BLaER1 (cell line): Measurements from ENCODE around the gene CORT.
"Not testable (repeated sequence)": the region's sequence is repeated elsewhere in the genome, so short reads cannot be mapped to it uniquely, and the experiment has no call there.

ENCODE experiments used
- H3K27ac ChIP-seq: shearing (Covaris generic); formaldehyde crosslinking; 2 replicates; pipeline ENCODE4 v1.8.1; 2022
- H3K27me3 ChIP-seq: shearing (Covaris generic); formaldehyde crosslinking; 2 replicates; pipeline ENCODE4 v1.8.1; 2022
- H3K36me3 ChIP-seq: shearing (Covaris generic); formaldehyde crosslinking; 2 replicates; pipeline ENCODE4 v1.8.1; 2022
- H3K4me1 ChIP-seq: shearing (Covaris generic); formaldehyde crosslinking; 2 replicates; pipeline ENCODE4 v1.8.1; 2022
- H3K4me2 ChIP-seq: shearing (Covaris generic); formaldehyde crosslinking; 2 replicates; pipeline ENCODE4 v1.8.1; 2022
- H3K4me3 ChIP-seq: shearing (Covaris generic); formaldehyde crosslinking; 2 replicates; pipeline ENCODE4 v1.8.1; 2022
- H3K9ac ChIP-seq: shearing (Covaris generic); formaldehyde crosslinking; 2 replicates; pipeline ENCODE4 v1.8.1; 2022
- H3K9me3 ChIP-seq: shearing (Covaris generic); formaldehyde crosslinking; 2 replicates; pipeline ENCODE4 v1.8.1; 2022
- H4K20me1 ChIP-seq: shearing (Covaris generic); formaldehyde crosslinking; 2 replicates; pipeline ENCODE4 v1.8.1; 2022
- Cebpa-rat ChIP-seq: shearing (Covaris generic); IDR thresholded peaks from 2 replicates; pipeline ENCODE4 v1.8.1; 2022

CORT gene, protein sequence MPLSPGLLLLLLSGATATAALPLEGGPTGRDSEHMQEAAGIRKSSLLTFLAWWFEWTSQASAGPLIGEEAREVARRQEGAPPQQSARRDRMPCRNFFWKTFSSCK

DNA sequence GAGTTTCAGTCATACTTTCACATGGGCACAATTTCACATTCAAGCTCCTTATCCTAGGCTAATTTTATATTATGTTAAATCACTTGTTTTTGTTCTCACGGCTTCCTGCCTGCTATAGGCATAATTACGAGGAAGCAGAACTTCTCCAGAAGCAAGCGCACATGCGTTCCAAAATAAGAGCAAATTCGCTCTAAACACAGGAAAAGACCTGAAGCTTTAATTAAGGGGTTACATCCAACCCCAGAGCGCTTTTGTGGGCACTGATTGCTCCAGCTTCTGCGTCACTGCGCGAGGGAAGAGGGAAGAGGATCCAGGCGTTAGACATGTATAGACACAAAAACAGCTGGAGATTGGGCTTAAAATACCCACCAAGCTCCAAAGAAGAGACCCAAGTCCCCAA is at the start of gene CORT:
Gene CORT (plus strand): TSS at position 281 of the 400 bp plus-strand sequence. CDS start 193 bp downstream, outside the sequence.
- Histone ChIP-seq H3K4me2 (no peak within 1 kb of the TSS), H3K4me1 (no peaks in the 10 kb centered on the region), H3K9me3 (no peaks in the 10 kb centered on the region), H4K20me1 (no peaks in the 10 kb centered on the region), H3K4me3 (no peak within 1 kb of the TSS), H3K27me3 (no peaks in the 10 kb centered on the region), H3K27ac (no peak within 1 kb of the TSS), H3K36me3 (peaks cover 41% of the 10 kb centered on the region; the same call in 1 of the 2 replicates), H3K9ac (no peak within 1 kb of the TSS)
- TF ChIP-seq Cebpa-rat = no peak

DNA sequence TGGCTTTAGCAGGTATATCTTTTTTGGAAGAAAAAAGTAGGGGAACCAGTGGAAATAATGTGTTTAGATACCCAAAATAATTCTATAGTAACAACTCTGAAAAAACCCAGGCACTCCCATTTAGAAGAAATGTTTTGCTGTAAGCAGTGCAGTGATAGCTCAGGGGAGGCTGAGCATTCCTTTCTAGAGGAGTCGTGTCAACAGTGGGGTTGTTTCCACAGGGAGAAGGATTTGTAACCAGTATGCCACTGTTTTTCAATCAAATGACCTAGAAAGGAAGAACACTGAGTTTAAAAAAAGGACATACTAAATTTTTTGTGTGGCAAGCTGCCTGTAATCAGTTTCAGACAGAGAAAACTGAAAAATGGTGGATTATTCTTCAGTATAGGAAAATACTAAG is 48.5 kb upstream of the CORT start:
- Histone ChIP-seq H3K36me3 (peaks cover 59% of the 10 kb centered on the region), H3K4me3 (no peak overlapping the region), H4K20me1 (peaks cover 35% of the 10 kb centered on the region), H3K27me3 (no peaks in the 10 kb centered on the region), H3K4me2 (peak overlapping the region; percentile 98; the same call in 1 of the 2 replicates), H3K9ac (no peak overlapping the region; the same call in 1 of the 2 replicates), H3K4me1 (peaks cover 26% of the 10 kb centered on the region), H3K9me3 (no peaks in the 10 kb centered on the region), H3K27ac (no peak overlapping the region)
- no peak for TF ChIP-seq Cebpa-rat

DNA sequence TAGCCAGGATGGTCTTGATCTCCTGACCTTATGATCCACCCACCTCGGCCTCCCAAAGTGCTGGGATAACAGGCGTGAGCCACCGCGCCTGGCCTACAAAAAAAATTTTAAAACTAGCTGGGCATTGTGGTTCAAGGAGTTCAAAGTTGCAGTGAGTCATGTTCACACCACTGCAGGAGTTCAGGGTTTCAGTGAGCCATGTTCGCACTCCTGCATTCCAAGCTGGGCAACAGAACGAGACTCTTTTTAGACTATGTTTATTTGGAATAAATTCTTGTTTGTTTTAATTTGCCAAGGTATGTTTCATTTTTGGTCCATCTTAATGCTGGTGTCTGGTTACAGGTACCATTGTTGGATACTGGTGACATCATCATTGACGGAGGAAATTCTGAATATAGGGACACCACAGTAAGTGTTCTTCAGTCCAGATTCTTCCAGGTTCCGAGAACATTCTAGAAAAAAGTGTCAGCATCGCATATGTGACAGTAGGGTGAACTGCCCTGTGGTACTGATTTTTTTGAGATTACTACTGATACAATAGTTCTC is 47.0 kb upstream of the CORT start:
- Histone ChIP-seq H3K27me3 (no peaks in the 10 kb centered on the region), H3K27ac (no peak overlapping the region), H3K4me2 (no peak overlapping the region), H3K36me3 (peaks cover 74% of the 10 kb centered on the region), H3K9me3 (no peaks in the 10 kb centered on the region), H3K4me1 (peaks cover 23% of the 10 kb centered on the region), H3K4me3 (no peak overlapping the region), H4K20me1 (peaks cover 45% of the 10 kb centered on the region), H3K9ac (no peak overlapping the region)
- TF ChIP-seq Cebpa-rat = no peak

DNA sequence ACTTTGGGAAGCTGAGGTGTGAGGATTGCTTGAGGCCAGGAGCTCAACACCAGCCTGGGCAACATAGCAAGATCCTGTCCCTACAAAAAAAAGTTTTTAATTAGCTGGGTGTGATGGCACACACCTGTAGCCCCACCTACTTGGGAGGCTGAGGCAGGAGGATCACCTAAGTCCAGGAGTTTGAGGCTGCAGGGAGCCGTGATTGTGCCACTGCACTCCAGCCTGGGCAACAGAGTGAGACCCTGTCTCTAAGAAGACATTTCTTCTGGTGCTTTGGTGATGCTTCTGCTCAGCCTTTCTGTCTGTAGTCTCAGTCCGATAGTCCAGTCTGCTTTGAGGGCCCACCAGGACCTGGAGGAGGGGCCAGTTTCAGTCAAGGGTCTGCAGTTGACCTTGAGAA is 42.6 kb upstream of the CORT start:
- H3K4me1 ChIP-seq = no peaks in the 10 kb centered on the region
- TF ChIP-seq Cebpa-rat = no peak
- no peak overlapping the region for H3K4me2 ChIP-seq
- no peak overlapping the region for H3K4me3 ChIP-seq
- no peaks in the 10 kb centered on the region for H3K9me3 ChIP-seq
- H3K9ac ChIP-seq = no peak overlapping the region
- H3K36me3 ChIP-seq = peaks cover 100% of the 10 kb centered on the region
- H3K27ac ChIP-seq = no peak overlapping the region
- no peaks in the 10 kb centered on the region for H3K27me3 ChIP-seq
- peaks cover 26% of the 10 kb centered on the region; the same call in 1 of the 2 replicates for H4K20me1 ChIP-seq

DNA sequence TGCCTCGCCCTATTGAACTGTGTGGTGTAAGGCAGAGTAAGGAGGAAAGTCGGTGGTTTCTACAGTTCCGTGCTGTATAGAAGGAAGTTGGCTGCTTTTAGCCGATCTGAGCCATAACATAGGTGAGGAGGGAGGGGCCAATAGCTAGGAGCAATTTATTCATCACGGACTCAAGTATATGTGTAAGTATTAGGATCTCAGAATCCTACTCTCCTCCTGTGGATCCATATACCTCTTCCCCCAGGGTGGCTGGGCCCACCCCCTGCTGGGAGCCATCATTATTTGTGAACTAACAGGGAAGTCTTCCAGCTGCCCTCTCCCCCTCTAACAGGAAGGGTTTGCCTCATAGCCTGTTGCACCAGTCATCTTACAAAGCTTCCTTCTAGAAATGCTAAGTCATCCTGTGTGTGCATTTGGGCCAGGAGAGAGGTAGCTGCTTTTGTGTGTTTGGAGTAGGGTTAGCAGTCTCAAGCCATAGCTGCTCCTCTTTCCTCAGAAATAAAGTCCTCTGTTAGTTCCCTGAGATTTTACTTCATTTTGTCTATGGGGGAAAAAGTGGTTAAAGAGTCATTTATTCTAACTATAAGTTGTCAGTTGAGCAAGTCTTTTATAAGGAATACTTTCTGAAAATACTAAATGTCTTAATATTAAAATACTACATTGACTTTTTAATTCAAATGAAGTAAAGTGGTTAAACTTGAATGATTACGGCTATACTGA is 34.5 kb upstream of the CORT start:
- Histone ChIP-seq H3K4me2 (no peak overlapping the region; the same call in 1 of the 2 replicates), H3K36me3 (peaks cover 98% of the 10 kb centered on the region)

DNA sequence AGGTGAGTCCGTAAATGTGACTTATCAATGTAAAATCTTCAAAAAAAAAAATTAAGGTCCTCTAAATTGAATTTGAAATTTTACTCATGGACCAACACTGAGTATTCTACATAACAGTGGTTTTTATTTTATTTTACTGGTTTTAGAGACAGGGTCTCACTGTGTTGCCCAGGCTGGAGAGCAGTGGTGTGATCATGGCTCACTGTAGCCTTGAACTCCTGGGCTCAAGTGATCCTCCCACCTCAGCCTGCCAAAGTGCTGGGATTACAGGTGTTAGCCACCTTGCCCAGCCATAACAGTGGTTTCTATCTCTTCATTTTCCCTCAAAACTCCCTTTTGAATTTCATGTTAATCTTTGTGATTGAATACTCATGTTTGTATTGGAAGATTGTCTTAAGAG is 33.9 kb upstream of the CORT start:
- H3K36me3 ChIP-seq = peaks cover 98% of the 10 kb centered on the region
- H3K4me3 ChIP-seq, H4K20me1 ChIP-seq, H3K4me1 ChIP-seq, H3K9me3 ChIP-seq, H3K9ac ChIP-seq, H3K4me2 ChIP-seq, H3K27ac ChIP-seq, H3K27me3 ChIP-seq: not testable (repeated sequence)

More for the DNA sequence above, 34.5 kb upstream of the CORT start:
- Histone ChIP-seq H4K20me1 (no peaks in the 10 kb centered on the region; the same call in 1 of the 2 replicates), H3K4me1 (no peaks in the 10 kb centered on the region), H3K9ac (no peak overlapping the region), H3K27me3 (no peaks in the 10 kb centered on the region), H3K27ac (no peak overlapping the region), H3K4me3 (no peak overlapping the region), H3K9me3 (no peaks in the 10 kb centered on the region)
- TF ChIP-seq Cebpa-rat = no peak

DNA sequence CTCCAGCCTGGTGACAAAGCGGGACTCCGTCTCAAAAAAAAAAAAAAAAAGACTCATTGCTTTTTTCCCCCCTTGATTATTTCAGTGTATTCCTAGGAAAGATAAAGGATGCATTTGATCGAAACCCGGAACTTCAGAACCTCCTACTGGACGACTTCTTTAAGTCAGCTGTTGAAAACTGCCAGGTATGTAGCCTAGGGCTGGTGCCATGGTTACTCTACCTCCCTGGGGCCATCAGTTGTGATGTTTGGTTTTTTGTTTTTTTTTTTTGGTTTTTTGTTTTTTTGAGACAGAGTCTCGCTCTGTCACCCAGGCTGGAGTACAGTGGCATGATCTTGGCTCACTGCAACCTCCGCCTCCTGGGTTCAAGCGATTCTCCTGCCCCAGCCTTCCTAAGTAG is 31.1 kb upstream of the CORT start:
- not testable (repeated sequence) for H3K9ac ChIP-seq, H3K4me2 ChIP-seq, H3K9me3 ChIP-seq, H3K4me3 ChIP-seq, H3K27me3 ChIP-seq, H3K27ac ChIP-seq, H3K4me1 ChIP-seq, H4K20me1 ChIP-seq
- H3K36me3 ChIP-seq = peaks cover 90% of the 10 kb centered on the region

DNA sequence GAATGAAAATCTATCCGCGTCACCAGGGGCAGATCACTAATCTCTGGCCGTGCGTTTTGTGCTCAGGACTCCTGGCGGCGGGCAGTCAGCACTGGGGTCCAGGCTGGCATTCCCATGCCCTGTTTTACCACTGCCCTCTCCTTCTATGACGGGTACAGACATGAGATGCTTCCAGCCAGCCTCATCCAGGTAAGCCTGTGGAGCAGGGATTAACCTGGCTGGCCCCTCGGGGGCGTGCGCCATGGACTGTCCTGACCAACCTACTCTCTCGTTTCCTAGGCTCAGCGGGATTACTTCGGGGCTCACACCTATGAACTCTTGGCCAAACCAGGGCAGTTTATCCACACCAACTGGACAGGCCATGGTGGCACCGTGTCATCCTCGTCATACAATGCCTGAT is 30.5 kb upstream of the CORT start:
- Histone ChIP-seq H4K20me1 (no peaks in the 10 kb centered on the region), H3K4me1 (no peaks in the 10 kb centered on the region), H3K9ac (no peak overlapping the region), H3K4me3 (no peak overlapping the region), H3K27me3 (no peaks in the 10 kb centered on the region), H3K36me3 (peaks cover 84% of the 10 kb centered on the region), H3K4me2 (no peak overlapping the region), H3K27ac (no peak overlapping the region), H3K9me3 (no peaks in the 10 kb centered on the region)
- TF ChIP-seq Cebpa-rat = no peak

DNA sequence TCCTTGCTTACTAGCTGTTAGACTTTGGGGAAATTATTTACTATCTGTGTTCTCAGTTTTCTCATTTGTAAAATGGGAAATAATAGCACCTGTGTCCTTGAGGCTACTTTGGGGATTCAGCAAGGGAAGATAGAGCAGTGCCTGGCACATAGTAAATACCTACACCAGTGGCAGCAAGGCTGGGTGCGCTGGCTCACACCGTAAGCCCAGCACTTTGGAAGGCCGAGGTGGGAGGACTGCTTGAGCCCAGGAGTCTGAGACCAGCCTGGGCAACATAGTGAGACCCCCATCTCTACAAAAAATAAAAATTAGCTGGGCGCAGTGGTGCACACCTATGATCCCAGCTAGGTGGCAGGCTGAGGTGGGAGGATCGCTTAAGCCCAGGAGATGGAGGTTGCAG is 28.2 kb upstream of the CORT start:
- H3K27ac ChIP-seq = no peak overlapping the region
- H3K27me3 ChIP-seq = no peaks in the 10 kb centered on the region
- H3K4me3 ChIP-seq = no peak overlapping the region
- H3K9me3 ChIP-seq = no peaks in the 10 kb centered on the region
- TF ChIP-seq Cebpa-rat = no peak
- peaks cover 63% of the 10 kb centered on the region for H3K36me3 ChIP-seq
- no peak overlapping the region for H3K4me2 ChIP-seq
- H4K20me1 ChIP-seq = no peaks in the 10 kb centered on the region
- H3K9ac ChIP-seq = no peak overlapping the region
- no peaks in the 10 kb centered on the region for H3K4me1 ChIP-seq

DNA sequence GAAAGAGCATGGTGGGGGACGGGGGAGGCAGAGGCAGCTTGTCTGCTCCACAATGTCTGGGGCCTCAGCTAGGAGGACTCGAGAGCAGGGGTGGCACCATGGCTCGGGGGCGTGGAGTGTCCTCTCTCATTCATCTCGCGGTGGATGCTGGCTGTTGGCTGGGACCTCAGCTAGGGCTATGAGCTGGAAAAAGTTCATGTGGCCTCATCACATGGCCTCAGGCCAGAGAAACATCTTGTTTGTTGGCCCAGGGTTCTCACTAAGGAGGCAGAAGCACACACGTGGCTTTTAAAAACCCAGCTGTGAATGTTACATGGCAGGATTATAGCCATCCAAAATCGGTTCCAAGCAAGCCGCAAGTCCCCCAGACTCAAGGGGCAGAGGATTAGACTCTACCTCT is 25.8 kb upstream of the CORT start:
- no peak for TF ChIP-seq Cebpa-rat
- H3K36me3 ChIP-seq = peaks cover 39% of the 10 kb centered on the region

More for the DNA sequence above, 25.8 kb upstream of the CORT start:
- H3K9me3 ChIP-seq = no peaks in the 10 kb centered on the region
- no peaks in the 10 kb centered on the region for H4K20me1 ChIP-seq
- no peak overlapping the region for H3K27ac ChIP-seq
- H3K4me3 ChIP-seq = no peak overlapping the region
- H3K4me1 ChIP-seq = no peaks in the 10 kb centered on the region
- no peak overlapping the region for H3K9ac ChIP-seq
- H3K27me3 ChIP-seq = no peaks in the 10 kb centered on the region
- no peak overlapping the region for H3K4me2 ChIP-seq
